ENCODE data around the gene TINAG.

The TINAG gene

GRCh38 chr6:54431466-54431865 is 123.2 kb downstream of the TINAG start:
- no peak for DNase-seq

All from NCI-H1417 treated with DMSO at 0.1 percent for 48 hours (cell line).